Left ventricle myocardium inferior (tissue), 1 donor: ENCODE measurements around the gene TRPM1. TPM values are rescaled to one million over a fixed set of nuclear protein-coding genes. Genes with fewer than 3 reads are reported as not detected.

Source experiments
- DNase-seq: peaks from one replicate; pipeline ENCODE4 v3.0.0-alpha.2; 2020
- H3K27ac ChIP-seq: fragments of 200-600 bp; replicated peaks from 2 replicates; pipeline ENCODE4 v1.8.0; 2021
- H3K27me3 ChIP-seq: fragments of 200-600 bp; 2 replicates; pipeline ENCODE4 v1.8.0; 2021; ENCODE audit warnings: low read depth
- H3K36me3 ChIP-seq: fragments of 200-600 bp; 2 replicates; pipeline ENCODE4 v1.8.0; 2021
- H3K4me1 ChIP-seq: fragments of 200-600 bp; 2 replicates; pipeline ENCODE4 v1.8.0; 2021
- H3K4me3 ChIP-seq: fragments of 200-600 bp; 2 replicates; pipeline ENCODE4 v1.8.0; 2021; ENCODE audit warnings: mild to moderate bottlenecking, moderate library complexity
- H3K9me3 ChIP-seq: fragments of 200-600 bp; replicated peaks from 2 replicates; pipeline ENCODE4 v1.8.0; 2021
- intact Hi-C: fragments of 100-400 bp; cut with micrococcal nuclease; formaldehyde crosslinking; loops from one replicate; pipeline ENCODE4 v1.11.0; 2022
- total RNA-seq: library from RNA; stranded (reverse); fragmentation: NEBNext Ultra II Directional; extraction: Animal tissue kit (Norgen Biotek cat#: 25700); gene quantifications from one replicate; pipeline ENCODE4 v1.2.1, GENCODE V29; 2021
- TF ChIP-seq, protein P1 (sequence below): fragments of 200-600 bp; IDR thresholded peaks from 2 replicates; pipeline ENCODE4 v1.8.0; 2021; ENCODE audit warnings: antibody characterized with exemption, mild to moderate bottlenecking, borderline replicate concordance
- donor health status: DM: no; HTN: yes; CAD: no; lungs with severe emphysema.

The TRPM1 gene
- total RNA-seq, 1 donor from 2014 or later, result not detected

- intact Hi-C loops, result no loop called here
Measured at GRCh38 chr15:31077941-31078340, 23.6 kb downstream of the TRPM1 start.

GRCh38 chr15:31077181-31077580, 24.3 kb downstream of the TRPM1 start:
- no peak for DNase-seq
- peaks cover 21% of the 10 kb centered on the region for H3K4me1 ChIP-seq
- no peaks in the 10 kb centered on the region for H3K36me3 ChIP-seq
- H3K9me3 ChIP-seq, result peaks cover 8% of the 10 kb centered on the region
- H3K4me3 ChIP-seq, result no peak overlapping the region
- no peak overlapping the region for H3K27ac ChIP-seq
- H3K27me3 ChIP-seq, result peaks cover 10% of the 10 kb centered on the region
- intact Hi-C loops, result no loop called here
- TF ChIP-seq, protein P1, sequence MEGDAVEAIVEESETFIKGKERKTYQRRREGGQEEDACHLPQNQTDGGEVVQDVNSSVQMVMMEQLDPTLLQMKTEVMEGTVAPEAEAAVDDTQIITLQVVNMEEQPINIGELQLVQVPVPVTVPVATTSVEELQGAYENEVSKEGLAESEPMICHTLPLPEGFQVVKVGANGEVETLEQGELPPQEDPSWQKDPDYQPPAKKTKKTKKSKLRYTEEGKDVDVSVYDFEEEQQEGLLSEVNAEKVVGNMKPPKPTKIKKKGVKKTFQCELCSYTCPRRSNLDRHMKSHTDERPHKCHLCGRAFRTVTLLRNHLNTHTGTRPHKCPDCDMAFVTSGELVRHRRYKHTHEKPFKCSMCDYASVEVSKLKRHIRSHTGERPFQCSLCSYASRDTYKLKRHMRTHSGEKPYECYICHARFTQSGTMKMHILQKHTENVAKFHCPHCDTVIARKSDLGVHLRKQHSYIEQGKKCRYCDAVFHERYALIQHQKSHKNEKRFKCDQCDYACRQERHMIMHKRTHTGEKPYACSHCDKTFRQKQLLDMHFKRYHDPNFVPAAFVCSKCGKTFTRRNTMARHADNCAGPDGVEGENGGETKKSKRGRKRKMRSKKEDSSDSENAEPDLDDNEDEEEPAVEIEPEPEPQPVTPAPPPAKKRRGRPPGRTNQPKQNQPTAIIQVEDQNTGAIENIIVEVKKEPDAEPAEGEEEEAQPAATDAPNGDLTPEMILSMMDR, result no peak

More at GRCh38 chr15:31077941-31078340, 23.6 kb downstream of the TRPM1 start:
- peaks cover 21% of the 10 kb centered on the region for H3K4me1 ChIP-seq
- peaks cover 10% of the 10 kb centered on the region for H3K27me3 ChIP-seq
- H3K27ac ChIP-seq, result no peak overlapping the region
- H3K9me3 ChIP-seq, result peaks cover 8% of the 10 kb centered on the region
- no peaks in the 10 kb centered on the region for H3K36me3 ChIP-seq
- TF ChIP-seq, protein P1, result no peak
- H3K4me3 ChIP-seq, result no peak overlapping the region
- DNase-seq, result no peak

DNA sequence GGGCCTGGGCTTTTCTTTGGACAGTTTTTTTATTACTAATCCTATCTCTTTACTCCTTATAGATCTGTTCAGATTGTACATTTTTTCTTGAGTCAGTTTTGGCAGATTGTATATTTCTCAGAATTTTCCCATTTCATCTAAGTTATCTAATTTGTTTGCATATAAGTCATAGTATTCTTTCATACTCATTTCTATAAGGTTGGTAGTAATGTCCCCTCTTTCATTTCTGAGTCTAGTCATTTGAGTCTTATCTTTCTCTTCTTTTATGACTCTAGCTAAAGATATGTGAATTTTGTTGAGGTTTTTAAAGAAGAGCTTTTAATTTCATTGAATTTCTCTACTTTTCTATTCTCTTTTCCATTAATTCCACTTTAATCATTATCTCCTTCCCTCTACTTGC, 27.2 kb downstream of the TRPM1 start:
- peaks cover 10% of the 10 kb centered on the region for H3K27me3 ChIP-seq
- intact Hi-C loops, result no loop called here
- H3K36me3 ChIP-seq, result no peaks in the 10 kb centered on the region
- no peak overlapping the region for H3K27ac ChIP-seq
- H3K9me3 ChIP-seq, result peaks cover 8% of the 10 kb centered on the region
- TF ChIP-seq, protein P1, result no peak
- peaks cover 10% of the 10 kb centered on the region for H3K4me1 ChIP-seq
- no peak overlapping the region for H3K4me3 ChIP-seq
- DNase-seq, result no peak

DNA sequence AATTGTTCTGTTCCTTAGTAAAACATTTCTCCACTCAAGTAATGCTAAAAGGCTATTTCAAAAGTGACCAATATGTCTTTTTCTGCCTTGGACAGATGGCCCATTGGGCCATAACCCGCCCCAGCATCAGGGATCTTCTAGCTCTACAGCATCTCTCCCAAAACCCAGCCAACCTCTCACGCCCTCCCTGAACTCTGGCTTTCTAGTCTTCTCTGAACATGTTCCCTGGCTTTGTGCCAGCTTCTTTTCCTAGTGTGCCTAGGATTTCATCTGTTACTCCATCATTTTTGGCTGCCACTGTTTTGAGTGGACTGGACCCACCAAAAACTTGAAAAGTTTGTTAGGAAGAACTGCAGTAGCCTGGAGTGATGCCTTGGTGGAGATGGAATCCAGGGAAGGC, 30.7 kb downstream of the TRPM1 start:
- intact Hi-C loops, result no loop called here
- Histone ChIP-seq H3K4me3 (no peak overlapping the region), H3K27ac (no peak overlapping the region), H3K4me1 (no peaks in the 10 kb centered on the region), H3K36me3 (no peaks in the 10 kb centered on the region), H3K9me3 (peaks cover 8% of the 10 kb centered on the region), H3K27me3 (peaks cover 1% of the 10 kb centered on the region)
- TF ChIP-seq, protein P1, result no peak
- no peak for DNase-seq

DNA sequence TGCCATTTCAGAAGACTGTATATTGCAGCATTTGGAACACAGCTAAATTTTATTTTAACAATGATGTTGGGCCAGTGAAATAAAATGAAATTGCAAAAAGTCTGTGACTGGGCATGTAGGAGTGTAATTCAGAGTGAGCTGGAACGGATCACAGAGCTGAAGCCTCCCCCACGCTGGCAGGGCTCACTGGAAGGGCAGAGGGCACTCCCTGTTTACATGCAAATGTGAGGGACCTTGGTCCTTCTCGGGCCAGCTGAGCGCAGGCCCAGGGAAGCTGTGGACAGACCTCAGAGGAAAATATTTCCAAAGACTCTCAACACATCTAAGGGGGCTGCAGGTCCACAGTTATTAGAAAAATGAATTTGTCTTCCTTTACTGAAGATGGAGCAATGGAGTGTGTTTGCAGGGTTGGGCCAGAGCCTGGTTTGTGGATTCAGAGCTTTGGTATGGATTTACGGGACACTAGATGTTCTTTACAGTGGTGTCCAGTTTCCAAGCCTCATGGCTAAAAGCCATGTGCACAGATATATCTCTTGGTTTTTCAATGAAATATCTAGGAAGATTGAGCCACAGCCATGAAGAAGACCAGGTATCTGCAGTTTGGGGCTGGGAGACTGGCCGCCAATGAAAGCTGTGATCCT, 32.0 kb downstream of the TRPM1 start:
- TF ChIP-seq, protein P1, result no peak
- no peak overlapping the region for H3K27ac ChIP-seq
- no peaks in the 10 kb centered on the region for H3K4me1 ChIP-seq
- H3K36me3 ChIP-seq, result no peaks in the 10 kb centered on the region
- no peak overlapping the region for H3K4me3 ChIP-seq
- no peak for DNase-seq
- intact Hi-C loops, result no loop called here
- no peaks in the 10 kb centered on the region for H3K9me3 ChIP-seq
- H3K27me3 ChIP-seq, result no peaks in the 10 kb centered on the region
